ENCODE measurements around the gene WDFY3.

DNA sequence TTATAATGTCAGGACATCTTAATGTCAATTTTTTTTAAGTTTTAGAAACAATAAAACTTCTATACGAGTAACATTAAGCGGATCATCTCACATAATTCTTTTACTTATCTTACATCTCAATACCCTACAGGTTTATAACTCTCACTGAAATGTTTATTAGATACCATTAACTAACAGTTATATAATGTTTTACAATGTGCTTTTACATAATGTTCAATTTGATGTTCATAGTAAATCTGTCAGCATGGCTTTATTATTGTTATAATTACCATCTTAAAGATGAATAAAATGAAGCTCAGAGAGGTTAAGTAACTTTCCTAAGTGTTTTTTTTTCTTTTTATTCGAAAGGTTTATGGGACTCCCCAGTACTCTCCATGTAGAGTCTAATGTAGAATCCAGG is 33.9 kb upstream of the WDFY3 start:
- TF ChIP-seq, protein P1, sequence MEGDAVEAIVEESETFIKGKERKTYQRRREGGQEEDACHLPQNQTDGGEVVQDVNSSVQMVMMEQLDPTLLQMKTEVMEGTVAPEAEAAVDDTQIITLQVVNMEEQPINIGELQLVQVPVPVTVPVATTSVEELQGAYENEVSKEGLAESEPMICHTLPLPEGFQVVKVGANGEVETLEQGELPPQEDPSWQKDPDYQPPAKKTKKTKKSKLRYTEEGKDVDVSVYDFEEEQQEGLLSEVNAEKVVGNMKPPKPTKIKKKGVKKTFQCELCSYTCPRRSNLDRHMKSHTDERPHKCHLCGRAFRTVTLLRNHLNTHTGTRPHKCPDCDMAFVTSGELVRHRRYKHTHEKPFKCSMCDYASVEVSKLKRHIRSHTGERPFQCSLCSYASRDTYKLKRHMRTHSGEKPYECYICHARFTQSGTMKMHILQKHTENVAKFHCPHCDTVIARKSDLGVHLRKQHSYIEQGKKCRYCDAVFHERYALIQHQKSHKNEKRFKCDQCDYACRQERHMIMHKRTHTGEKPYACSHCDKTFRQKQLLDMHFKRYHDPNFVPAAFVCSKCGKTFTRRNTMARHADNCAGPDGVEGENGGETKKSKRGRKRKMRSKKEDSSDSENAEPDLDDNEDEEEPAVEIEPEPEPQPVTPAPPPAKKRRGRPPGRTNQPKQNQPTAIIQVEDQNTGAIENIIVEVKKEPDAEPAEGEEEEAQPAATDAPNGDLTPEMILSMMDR (IDR thresholded peaks at IDR 0.05; ENCODE audit: insufficient read depth, low read length, poor library complexity, severe bottlenecking): no peak
- TF ChIP-seq EZH2phosphoT487 (conservative IDR thresholded peaks at IDR 0.05; ENCODE audit: low read length): no peak

Measured in SU-DHL-6 (cell line).